Measurements from ENCODE around the gene GCFC2.
"Not testable (repeated sequence)": the region's sequence is repeated elsewhere in the genome, so short reads cannot be mapped to it uniquely, and the experiment has no call there.

The GCFC2 gene

GRCh38 chr2:75710577-75711253 lies at the start of gene GCFC2:
TSS of gene GCFC2 (minus strand) at chr2:75710915. CDS start at chr2:75710855, 60 bp downstream.
- peak; percentile 84 to 89 for DNase-seq

GRCh38 chr2:75752828-75753227 lies 42.1 kb upstream of the GCFC2 start:
- DNase-seq: no peak

- no peak for DNase-seq
Observed at GRCh38 chr2:75751824-75752468, 41.2 kb upstream of the GCFC2 start.

DNA sequence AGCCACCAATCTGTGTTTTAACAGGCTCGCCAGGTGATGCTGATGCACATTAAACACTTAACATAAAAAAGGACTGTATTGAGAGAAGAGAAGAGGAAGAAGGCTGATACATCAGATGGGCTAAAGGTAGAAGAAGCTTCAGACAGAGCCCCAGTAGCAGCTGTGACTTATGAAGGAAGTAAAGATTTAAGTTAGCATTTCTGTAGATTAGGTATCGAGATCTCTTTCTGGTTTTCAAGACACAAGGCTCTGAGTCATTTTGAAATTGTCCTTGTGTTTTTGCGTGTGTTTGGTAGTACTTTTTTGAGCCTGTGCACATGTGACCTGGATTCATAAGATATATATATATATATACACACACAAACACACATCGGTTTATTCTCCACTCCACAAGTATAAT lies 40.6 kb upstream of the GCFC2 start:
- DNase-seq: no peak

- no peak for DNase-seq
Observed at GRCh38 chr2:75737961-75738360, 27.2 kb upstream of the GCFC2 start.

DNA sequence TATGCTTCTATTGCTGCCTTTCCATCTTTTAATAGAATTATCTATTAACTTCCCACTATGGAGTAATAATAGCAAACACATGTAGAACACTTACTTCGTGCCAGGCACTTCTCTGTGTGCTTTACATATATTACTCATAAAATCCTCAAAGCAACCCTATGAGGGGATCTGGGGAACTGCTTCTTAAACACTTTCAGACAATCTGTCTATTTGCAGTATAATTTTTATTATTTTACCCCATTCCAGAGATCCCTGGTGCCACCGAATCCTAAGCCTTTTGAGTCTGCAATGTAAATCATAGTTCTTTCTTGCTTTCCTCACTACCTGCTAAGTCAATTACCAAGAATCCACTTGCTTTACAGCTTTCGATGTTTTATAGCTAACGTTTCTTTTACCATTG lies 25.6 kb upstream of the GCFC2 start:
- no peak for DNase-seq

- no peak for DNase-seq
Observed at GRCh38 chr2:75729861-75730260, 19.1 kb upstream of the GCFC2 start.

- no peak for DNase-seq
Observed at GRCh38 chr2:75728614-75729419, 18.1 kb upstream of the GCFC2 start.

- DNase-seq: no peak
Observed at GRCh38 chr2:75722687-75723086, 12.0 kb upstream of the GCFC2 start.

DNA sequence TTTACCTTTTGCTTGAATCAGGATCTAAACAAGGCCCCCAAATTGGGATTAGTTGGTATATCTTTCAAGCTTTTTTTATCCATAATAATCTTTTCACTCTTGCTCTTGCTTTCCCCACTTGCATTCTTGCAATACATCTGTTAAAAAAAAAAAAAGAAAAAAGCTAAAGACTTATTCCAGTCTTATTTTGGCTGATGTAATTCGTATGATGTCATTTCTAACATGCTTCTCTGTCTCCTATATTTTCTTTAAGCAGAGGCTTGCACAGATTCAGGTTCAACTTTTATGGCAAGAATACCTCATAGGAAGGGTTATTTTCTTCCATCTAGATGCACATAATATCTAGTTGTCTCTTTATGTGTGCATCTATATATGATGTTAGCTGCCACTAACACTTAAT lies 9.8 kb upstream of the GCFC2 start:
- no peak for DNase-seq

- DNase-seq: no peak
Observed at GRCh38 chr2:75719616-75720015, 8.9 kb upstream of the GCFC2 start.

- DNase-seq: no peak
Observed at GRCh38 chr2:75716406-75716805, 5.7 kb upstream of the GCFC2 start.

- not testable (repeated sequence) for DNase-seq
Observed at GRCh38 chr2:75711590-75711989, 875 bp upstream of the GCFC2 start.

DNA sequence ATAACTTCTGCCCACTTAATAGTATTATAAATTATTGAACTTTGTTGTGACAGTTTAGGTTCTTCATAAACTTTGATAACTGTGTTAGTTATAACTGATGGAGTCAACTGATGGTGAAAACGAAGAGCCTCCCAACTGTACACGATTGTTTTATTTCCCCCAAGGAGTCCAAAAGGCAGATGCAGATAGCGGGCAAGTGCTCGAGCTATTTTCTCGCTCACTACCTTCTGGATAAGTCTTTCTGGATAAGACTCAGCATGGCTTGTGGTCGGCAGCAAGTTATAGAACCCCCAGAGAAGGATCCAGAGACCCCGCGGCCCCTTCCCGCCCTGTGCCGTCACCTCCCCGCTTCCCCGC lies 517 bp downstream of the GCFC2 start:
- no peak for DNase-seq

DNA sequence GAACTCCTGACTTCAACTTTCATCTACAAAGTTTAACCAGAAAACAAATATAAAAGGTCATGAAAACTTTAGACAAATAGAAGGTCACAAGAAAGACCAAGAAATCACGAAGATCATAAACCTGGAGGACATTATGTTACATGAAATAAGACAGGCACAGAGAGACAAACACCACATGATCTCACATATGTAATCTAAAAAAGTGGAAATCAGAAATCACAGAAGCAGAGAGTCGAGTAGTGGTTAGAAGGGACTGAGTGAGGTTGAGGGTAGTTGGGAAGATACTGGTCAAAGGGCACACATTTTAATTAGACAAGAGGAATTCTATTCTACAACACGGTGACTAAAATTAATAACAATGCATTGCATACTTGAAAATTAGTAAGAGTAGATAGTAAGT lies 1.4 kb downstream of the GCFC2 start:
- no peak for DNase-seq

DNA sequence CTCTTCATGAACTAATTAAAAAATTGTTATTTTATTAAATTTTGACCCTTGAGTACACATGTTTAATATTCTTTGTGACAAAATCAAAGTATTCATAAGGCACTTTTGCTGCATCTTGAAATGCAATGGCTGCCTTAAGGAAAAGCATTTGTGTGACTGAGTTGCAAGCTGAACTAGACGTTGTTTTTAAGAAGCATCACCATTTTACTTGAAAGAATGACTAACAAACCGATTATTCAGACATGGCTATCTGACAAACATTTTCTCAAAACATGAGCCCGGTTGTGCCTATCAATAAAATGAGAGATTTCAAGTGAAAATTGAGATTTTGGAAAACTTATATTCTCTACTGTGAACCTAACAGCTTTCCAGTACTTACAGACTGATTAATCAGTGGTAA lies 2.8 kb downstream of the GCFC2 start:
- DNase-seq: no peak

DNA sequence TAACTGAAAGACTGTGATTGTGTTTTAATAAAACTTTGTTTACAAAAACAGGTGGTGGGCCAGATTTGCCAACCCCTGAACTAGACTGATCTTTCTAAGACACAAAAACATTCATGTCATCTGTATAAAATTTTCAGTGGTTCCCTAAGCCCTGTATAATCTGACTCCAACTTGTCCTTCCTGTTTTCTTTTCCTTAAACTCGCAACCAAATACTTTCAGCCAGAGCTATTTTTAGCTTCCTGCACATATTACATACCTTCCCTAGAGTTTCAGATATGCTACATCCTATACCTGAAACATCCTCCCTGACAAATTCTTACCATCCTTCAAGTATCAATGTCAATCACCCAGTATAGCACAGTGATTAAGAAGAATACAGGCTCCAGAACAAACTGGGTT lies 4.8 kb downstream of the GCFC2 start:
- no peak for DNase-seq

GRCh38 chr2:75703589-75704287 lies 7.0 kb downstream of the GCFC2 start:
- DNase-seq: no peak

DNA sequence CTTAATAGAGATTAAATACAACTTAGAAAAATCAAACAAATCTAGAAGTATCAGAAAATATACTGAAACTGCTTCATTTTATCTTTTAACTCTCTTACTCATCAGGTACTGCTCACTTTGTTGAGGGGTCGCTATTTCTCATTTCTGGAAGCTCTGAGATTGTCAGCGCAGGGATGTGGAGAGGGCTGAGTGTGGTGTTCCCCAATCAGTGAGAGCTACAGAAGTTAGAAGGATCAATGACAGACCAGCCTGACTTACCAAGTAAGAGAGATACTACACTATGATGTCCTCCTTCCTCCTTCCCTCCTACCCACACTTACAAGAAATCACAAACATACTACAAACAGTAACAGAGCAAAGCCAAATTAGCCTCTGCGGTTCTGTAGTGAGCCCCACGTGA lies 8.1 kb downstream of the GCFC2 start:
- no peak for DNase-seq

DNA sequence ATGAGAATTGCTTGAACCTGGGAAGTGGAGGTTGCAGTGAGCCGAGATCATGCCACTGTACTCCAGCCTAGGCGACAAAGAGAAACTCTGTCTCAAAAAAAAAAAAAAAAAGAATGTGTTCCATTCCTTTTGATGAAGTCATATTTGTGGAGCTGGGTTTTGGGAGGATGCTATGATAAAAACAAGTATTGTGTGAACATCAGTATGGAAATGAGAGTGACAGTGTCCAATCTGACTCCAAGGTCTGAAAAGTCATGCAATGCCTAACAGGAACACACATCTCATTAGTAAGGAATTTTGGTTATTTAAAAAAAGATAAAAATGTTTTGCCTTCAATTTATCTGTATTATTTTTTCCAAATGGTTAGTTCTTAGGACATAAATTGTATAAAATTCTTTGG lies 11.8 kb downstream of the GCFC2 start:
- DNase-seq: no peak

DNA sequence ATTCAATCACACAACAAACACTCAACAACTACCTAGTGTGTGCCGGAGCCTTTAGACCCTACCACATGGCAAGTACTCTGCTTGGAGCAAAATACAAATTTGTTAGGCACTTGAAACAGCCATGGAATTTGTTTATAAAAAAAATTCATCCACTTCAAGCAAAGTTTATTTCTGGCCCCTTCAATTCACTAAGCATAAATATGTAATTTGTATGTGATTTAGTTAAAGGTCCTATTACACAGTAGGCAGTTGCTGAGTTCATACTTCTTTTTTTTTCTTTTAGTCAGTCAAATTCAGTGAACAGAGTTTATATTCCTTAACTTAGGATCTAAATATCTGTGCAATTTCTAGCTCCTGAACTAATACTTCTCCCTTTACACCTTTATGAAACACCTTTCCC lies 22.5 kb downstream of the GCFC2 start:
- no peak for DNase-seq

GRCh38 chr2:75683430-75683829 lies 27.3 kb downstream of the GCFC2 start:
- DNase-seq: not testable (repeated sequence)

DNA sequence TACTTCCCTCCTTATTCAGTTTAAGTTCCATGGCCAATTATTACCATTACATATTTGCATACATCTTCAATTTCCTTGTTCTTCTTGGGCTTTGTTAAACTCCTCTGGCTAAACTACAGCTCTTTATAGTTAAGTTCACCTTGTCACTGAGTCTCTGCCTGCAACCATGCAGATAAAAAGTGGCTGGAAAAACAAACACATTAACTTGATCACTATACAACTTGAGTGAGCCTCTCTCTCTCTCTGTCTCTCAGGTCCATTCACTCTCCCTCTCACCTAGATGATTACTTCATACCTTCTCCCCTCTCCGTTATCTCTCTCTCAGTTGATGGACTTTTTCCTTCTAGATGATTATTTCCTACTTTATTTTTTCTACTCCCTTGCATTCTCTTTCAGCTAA lies 30.3 kb downstream of the GCFC2 start:
- no peak for DNase-seq

GRCh38 chr2:75679556-75679955 lies 31.2 kb downstream of the GCFC2 start:
- DNase-seq: no peak
